Natural killer cell (primary cell): ENCODE data around the gene DCAF11. TPM values are rescaled to one million over a fixed set of nuclear protein-coding genes. Genes with fewer than 3 reads are reported as not detected.

ENCODE experiments used
- ATAC-seq, 3 donors: fragments of 150-1000 bp in 2 of 3; fragments of 200-7000 bp in 1 of 3; cut with Tn5 transposase; 1 replicate in 1 of 3; 2 replicates in 2 of 3; pipeline ENCODE4 v1.10.0; 2021; ENCODE audit warnings: mild to moderate bottlenecking in 2 of 3, moderate library complexity in 2 of 3
- DNase-seq, 2 donors: peaks; one replicate each; pipeline versions ENCODE4 v3.0.0 to v3.0.0-alpha.2; 2013 to 2021; ENCODE audit warnings: mixed read lengths in 1 of 2
- H3K27ac ChIP-seq: one replicate; pipeline ENCODE4 v1.5.1; 2013; ENCODE audit warnings: mild to moderate bottlenecking, low read length
- H3K27me3 ChIP-seq: one replicate; pipeline ENCODE4 v1.6.1; 2013; ENCODE audit warnings: low read length; ENCODE audit not compliant: control insufficient read depth, insufficient read depth
- H3K36me3 ChIP-seq: one replicate; pipeline ENCODE4 v1.6.1; 2013; ENCODE audit warnings: low read length; ENCODE audit not compliant: control insufficient read depth, insufficient read depth
- H3K4me1 ChIP-seq: one replicate; pipeline ENCODE4 v1.6.1; 2013; ENCODE audit warnings: low read length; ENCODE audit not compliant: control insufficient read depth, insufficient read depth
- H3K4me3 ChIP-seq: one replicate; pipeline ENCODE4 v1.5.1; 2013; ENCODE audit warnings: low read length
- H3K9me3 ChIP-seq: one replicate; pipeline ENCODE4 v1.6.1; 2013; ENCODE audit warnings: low read length; ENCODE audit not compliant: control insufficient read depth, insufficient read depth
- H3K27ac Mint-ChIP-seq, 2 donors: one replicate each; pipeline ENCODE4 v1.8.0; 2022; ENCODE audit warnings: mild to moderate bottlenecking in 2 of 2, mixed read lengths in 2 of 2, moderate library complexity in 1 of 2
- H3K27me3 Mint-ChIP-seq, 2 donors: one replicate each; pipeline ENCODE4 v1.8.0; 2022; ENCODE audit warnings: low read depth in 2 of 2, mixed read lengths in 2 of 2
- H3K36me3 Mint-ChIP-seq: one replicate; pipeline ENCODE4 v1.8.0; 2022; ENCODE audit warnings: mixed read lengths
- H3K4me1 Mint-ChIP-seq, 2 donors: one replicate each; pipeline ENCODE4 v1.8.0; 2022; ENCODE audit warnings: mixed read lengths in 2 of 2
- H3K4me3 Mint-ChIP-seq: one replicate; pipeline ENCODE4 v1.8.0; 2022; ENCODE audit warnings: mild to moderate bottlenecking, moderate library complexity, mixed read lengths
- H3K9me3 Mint-ChIP-seq, 2 donors: one replicate each; pipeline ENCODE4 v1.8.0; 2022; ENCODE audit warnings: mixed read lengths in 2 of 2
- WGBS: methylation state at CpG from one replicate; pipeline ENCODE4 v1.1.7; 2013; ENCODE audit warnings: missing lambda C conversion rate; ENCODE audit not compliant: insufficient coverage; 5-methylcytosine and 5-hydroxymethylcytosine counted together
- intact Hi-C: fragments of 100-400 bp; cut with micrococcal nuclease; formaldehyde crosslinking; loops from one replicate; pipeline ENCODE4 v1.14.2; 2022
- total RNA-seq, 4 donors: library from RNA; stranded (reverse); fragments of 120-200 nt in 1 of 4; gene quantifications; one replicate each; pipeline versions ENCODE4 v1.2.3 to v1.2.4, GENCODE V29; 2013 to 2022
- TF ChIP-seq, protein P1 (sequence below): fragments of 200-600 bp; IDR thresholded peaks from one replicate; pipeline ENCODE4 v1.8.0; 2022; ENCODE audit warnings: antibody characterized with exemption

DCAF11 gene
- total RNA-seq, 3 donors from 2014 or later (not counting 1 experiment from before 2014, with no cell fraction given) = 77.5 to 99.3 (median 96.3) TPM

DNA sequence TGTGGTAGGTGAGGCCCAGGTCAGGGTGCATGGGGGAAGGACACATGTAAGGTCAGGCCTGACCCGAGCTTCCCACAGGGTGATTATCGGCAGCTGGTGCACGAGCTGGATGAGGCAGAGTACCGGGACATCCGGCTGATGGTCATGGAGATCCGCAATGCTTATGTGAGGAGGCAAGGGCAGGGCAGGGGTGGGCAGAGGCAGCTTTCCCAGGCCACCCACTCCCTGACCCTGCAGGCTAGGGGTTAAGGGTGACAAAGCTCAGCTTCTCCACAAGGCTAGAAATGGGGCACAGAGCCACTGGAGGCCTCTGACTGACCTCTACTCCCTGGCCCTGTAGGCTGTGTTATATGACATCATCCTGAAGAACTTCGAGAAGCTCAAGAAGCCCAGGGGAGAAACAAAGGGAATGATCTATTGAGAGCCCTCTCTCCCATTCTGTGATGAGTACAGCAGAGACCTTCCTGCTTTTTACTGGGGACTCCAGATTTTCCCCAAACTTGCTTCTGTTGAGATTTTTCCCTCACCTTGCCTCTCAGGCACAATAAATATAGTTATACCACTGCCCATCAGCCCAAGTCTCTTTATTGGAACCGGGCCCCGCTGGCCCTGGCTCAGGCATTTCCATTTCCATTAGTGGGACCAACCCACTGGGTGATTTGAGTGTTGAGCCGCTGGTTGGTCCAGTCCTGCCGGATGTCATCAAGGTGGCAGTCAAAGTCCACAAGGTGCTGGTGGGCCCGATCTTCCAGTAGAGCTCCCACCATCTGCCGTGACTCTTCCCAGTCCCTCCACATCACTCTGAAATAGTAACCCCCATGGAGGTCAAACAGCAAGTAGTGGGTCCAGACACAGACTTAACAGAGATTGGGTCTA lies 24.1 kb downstream of the DCAF11 start:
- 95% methylated on average over 13 of the region's 13 CpGs for WGBS
- DNase-seq = no peak
- H3K4me3 Mint-ChIP-seq = peak overlapping the region; percentile 63

DNA sequence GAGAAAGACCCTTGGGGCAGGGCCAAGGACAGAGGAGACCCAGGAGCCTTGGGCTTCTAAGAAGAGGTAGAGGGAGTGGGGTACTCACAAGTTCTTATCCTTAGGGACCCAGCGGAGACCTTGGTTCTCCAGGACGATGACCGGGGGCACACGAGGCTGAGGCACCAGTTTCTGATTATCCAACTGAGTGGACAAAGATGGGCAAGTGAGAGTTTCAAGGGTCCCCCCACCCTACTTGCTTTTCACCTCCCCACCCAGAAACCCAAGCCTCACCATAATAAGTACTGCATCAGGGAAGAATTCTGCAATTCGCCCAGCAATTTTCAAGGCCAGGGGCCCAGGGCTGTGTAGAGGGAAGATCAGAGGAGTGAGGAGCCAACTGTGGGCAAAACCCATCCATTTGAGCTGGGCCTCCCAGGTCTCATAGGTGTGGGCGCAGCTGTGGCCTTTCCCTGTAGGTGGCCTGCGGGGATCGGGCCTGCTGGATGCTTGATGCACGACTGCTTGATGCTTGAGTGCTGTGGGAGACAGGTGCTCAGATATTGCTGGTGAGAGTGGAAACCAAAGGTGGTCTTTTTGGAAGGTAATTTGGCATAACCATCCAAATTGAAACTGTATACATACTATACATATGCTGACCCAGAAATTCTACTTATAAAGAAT lies 24.8 kb downstream of the DCAF11 start:
- 91% methylated on average over 9 of the region's 9 CpGs for WGBS
- DNase-seq (peak in 1 of 2 donors; percentile 42), ATAC-seq (no peak)
- intact Hi-C loops = loop anchor here (10.0 kb wide), 1 partner anchor 1215 kb away; the partner anchor contains the start of gene PRMT5
- Histone ChIP-seq H3K36me3 (peaks cover 40% of the 10 kb centered on the region), H3K9me3 (no peaks in the 10 kb centered on the region), H3K27me3 (no peaks in the 10 kb centered on the region), H3K27ac (no peak overlapping the region), H3K4me1 (peaks cover 46% of the 10 kb centered on the region), H3K4me3 (no peak overlapping the region)
- Mint-ChIP-seq H3K4me1 (peaks cover 47 to 63% of the 10 kb centered on the region in 2 donors), H3K27ac (peak overlapping the region; percentile 70 to 71), H3K4me3 (peak overlapping the region; percentile 63), H3K9me3 (no peaks in the 10 kb centered on the region), H3K27me3 (no peaks in the 10 kb centered on the region), H3K36me3 (peaks cover 5% of the 10 kb centered on the region)
- TF ChIP-seq, protein P1, sequence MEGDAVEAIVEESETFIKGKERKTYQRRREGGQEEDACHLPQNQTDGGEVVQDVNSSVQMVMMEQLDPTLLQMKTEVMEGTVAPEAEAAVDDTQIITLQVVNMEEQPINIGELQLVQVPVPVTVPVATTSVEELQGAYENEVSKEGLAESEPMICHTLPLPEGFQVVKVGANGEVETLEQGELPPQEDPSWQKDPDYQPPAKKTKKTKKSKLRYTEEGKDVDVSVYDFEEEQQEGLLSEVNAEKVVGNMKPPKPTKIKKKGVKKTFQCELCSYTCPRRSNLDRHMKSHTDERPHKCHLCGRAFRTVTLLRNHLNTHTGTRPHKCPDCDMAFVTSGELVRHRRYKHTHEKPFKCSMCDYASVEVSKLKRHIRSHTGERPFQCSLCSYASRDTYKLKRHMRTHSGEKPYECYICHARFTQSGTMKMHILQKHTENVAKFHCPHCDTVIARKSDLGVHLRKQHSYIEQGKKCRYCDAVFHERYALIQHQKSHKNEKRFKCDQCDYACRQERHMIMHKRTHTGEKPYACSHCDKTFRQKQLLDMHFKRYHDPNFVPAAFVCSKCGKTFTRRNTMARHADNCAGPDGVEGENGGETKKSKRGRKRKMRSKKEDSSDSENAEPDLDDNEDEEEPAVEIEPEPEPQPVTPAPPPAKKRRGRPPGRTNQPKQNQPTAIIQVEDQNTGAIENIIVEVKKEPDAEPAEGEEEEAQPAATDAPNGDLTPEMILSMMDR = no peak

More for the DNA sequence above, 24.1 kb downstream of the DCAF11 start:
- Mint-ChIP-seq H3K36me3 (no peaks in the 10 kb centered on the region), H3K9me3 (no peaks in the 10 kb centered on the region), H3K27me3 (no peaks in the 10 kb centered on the region), H3K4me1 (peaks cover 42 to 57% of the 10 kb centered on the region in 2 donors), H3K27ac (peak overlapping the region; percentile 70 to 71)
- intact Hi-C loops = loop anchor here (10.0 kb wide), 1 partner anchor 1214 kb away; the partner anchor contains the start of gene PRMT5
- Histone ChIP-seq H3K4me1 (peaks cover 46% of the 10 kb centered on the region), H3K36me3 (peaks cover 32% of the 10 kb centered on the region), H3K27me3 (no peaks in the 10 kb centered on the region), H3K4me3 (no peak overlapping the region), H3K9me3 (no peaks in the 10 kb centered on the region), H3K27ac (no peak overlapping the region)
- TF ChIP-seq, protein P1 = no peak
- no peak for ATAC-seq

DNA sequence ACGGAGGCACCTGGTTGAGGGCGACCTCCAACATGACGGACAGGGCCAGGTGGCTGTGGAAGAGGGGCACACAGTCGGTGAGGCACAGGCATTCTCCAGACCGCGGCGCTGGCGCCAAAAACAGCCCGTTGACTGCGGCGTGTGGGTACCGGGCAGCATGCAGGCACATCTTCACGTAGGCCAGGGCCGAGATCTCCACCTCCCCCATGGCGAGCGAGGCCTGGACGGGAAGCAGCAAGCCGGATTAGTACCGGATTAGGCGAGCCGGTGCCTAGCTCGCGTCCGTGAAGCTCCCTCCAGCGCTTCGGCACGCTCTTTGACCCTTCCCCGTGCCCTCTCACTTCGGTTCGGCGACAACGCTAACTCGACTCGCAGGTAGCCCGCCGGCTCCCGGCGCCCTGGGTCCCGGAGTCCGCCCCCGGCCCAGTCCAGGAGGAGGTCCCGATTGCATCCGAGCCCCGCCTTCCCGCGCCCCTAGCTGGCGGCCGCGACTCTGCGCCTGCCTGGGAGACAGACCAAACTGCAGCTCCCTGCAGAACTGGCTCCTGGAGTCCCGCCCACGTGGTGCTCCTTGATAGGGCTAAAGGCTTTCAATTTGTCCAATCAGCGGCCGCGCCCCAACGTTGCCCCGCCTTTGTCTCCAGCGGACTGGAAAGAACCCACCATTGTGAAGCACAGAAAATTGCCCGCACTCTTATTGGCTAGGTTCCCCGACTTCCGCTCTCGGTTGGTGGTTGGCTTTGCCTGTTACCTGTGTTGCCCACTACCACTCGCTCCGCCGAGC lies 26.7 kb downstream of the DCAF11 start, which contains the start of gene EMC9:
Gene EMC9, minus strand, starts transcription at position 495 of the 784 bp plus-strand sequence. Its CDS starts 287 bp downstream, at position 208.
- DNase-seq (peak; percentile 98 to 99), ATAC-seq (peak; percentile 89 to 97 (median 91))
- no peaks in the 10 kb centered on the region for H3K27me3 ChIP-seq
- intact Hi-C loops = loop anchor here (1.0 kb wide), 1 partner anchor 27 kb away; the partner anchor contains the start of genes DCAF11 and NRL
- peak within 1 kb of the TSS; percentile 59 for H3K4me3 ChIP-seq
- TF ChIP-seq, protein P1 = peak; percentile 20
- Mint-ChIP-seq H3K36me3 (peaks cover 7% of the 10 kb centered on the region), H3K4me3 (peak within 1 kb of the TSS; percentile 73), H3K27me3 (no peaks in the 10 kb centered on the region), H3K9me3 (no peaks in the 10 kb centered on the region), H3K4me1 (peaks cover 54 to 73% of the 10 kb centered on the region in 2 donors), H3K27ac (peak within 1 kb of the TSS; percentile 86 to 93)
- H3K36me3 ChIP-seq = peaks cover 43% of the 10 kb centered on the region
- H3K4me1 ChIP-seq = peaks cover 55% of the 10 kb centered on the region
- WGBS = under 1% methylated on average over 65 of the region's 65 CpGs
- H3K27ac ChIP-seq = peak within 1 kb of the TSS; percentile 75
- no peaks in the 10 kb centered on the region for H3K9me3 ChIP-seq
